IPS-20b (cell line): Measurements from ENCODE around the gene ADGRD1.
A peak's percentile ranks its signal among the peaks of the same experiment; 100 is the strongest.

Experiments used
- H3K27ac ChIP-seq: one replicate; pipeline ENCODE4 v1.5.1; 2013; ENCODE audit warnings: low read length
- H3K27me3 ChIP-seq: 2 replicates; pipeline ENCODE4 v1.6.1; 2013; ENCODE audit warnings: mild to moderate bottlenecking, low read length, inconsistent platforms; ENCODE audit not compliant: insufficient read depth
- H3K36me3 ChIP-seq: 2 replicates; pipeline ENCODE4 v1.6.1; 2013; ENCODE audit warnings: low read depth, mild to moderate bottlenecking, inconsistent platforms, low read length, moderate library complexity; ENCODE audit not compliant: insufficient read depth
- H3K4me1 ChIP-seq: 2 replicates; pipeline ENCODE4 v1.6.1; 2013; ENCODE audit warnings: mild to moderate bottlenecking, control low read depth, inconsistent platforms, low read length, moderate library complexity; ENCODE audit not compliant: insufficient read depth
- H3K4me3 ChIP-seq: 2 replicates; pipeline ENCODE4 v1.5.1; 2013; ENCODE audit warnings: mild to moderate bottlenecking, low read length, inconsistent platforms
- H3K9ac ChIP-seq: 2 replicates; pipeline ENCODE4 v1.6.1; 2013; ENCODE audit warnings: low read depth, mild to moderate bottlenecking, inconsistent platforms, low read length, moderate library complexity
- H3K9me3 ChIP-seq: 2 replicates; pipeline ENCODE4 v1.6.1; 2013; ENCODE audit warnings: mild to moderate bottlenecking, low read depth, low read length, inconsistent platforms; ENCODE audit not compliant: insufficient read depth

ADGRD1 gene

GRCh38 chr12:131131077-131131807 is 177.5 kb downstream of the ADGRD1 start:
- H3K27ac ChIP-seq = no peak overlapping the region
- no peaks in the 10 kb centered on the region for H3K4me1 ChIP-seq
- 0 out of 2 replicates have a peak, but pooled peaks cover 4% of the 10 kb centered on the region for H3K27me3 ChIP-seq
- no peak overlapping the region for H3K9ac ChIP-seq
- no peak overlapping the region for H3K4me3 ChIP-seq
- no peaks in the 10 kb centered on the region for H3K36me3 ChIP-seq
- no peaks in the 10 kb centered on the region for H3K9me3 ChIP-seq

GRCh38 chr12:131131808-131132117 is 178.1 kb downstream of the ADGRD1 start:
- no peak overlapping the region for H3K4me3 ChIP-seq
- H3K27ac ChIP-seq = no peak overlapping the region
- H3K36me3 ChIP-seq = no peaks in the 10 kb centered on the region
- H3K9me3 ChIP-seq = no peaks in the 10 kb centered on the region
- no peak overlapping the region for H3K9ac ChIP-seq
- no peaks in the 10 kb centered on the region for H3K4me1 ChIP-seq
- 0 out of 2 replicates have a peak, but pooled peaks cover 4% of the 10 kb centered on the region for H3K27me3 ChIP-seq

GRCh38 chr12:131132118-131132892 is 178.6 kb downstream of the ADGRD1 start:
- Histone ChIP-seq H3K36me3 (no peaks in the 10 kb centered on the region), H3K9ac (no peak overlapping the region), H3K27me3 (0 out of 2 replicates have a peak, but pooled peaks cover 4% of the 10 kb centered on the region), H3K4me1 (no peaks in the 10 kb centered on the region), H3K4me3 (peak overlapping the region; percentile 48; the same call in 1 of the 2 replicates), H3K9me3 (no peaks in the 10 kb centered on the region), H3K27ac (no peak overlapping the region)

DNA sequence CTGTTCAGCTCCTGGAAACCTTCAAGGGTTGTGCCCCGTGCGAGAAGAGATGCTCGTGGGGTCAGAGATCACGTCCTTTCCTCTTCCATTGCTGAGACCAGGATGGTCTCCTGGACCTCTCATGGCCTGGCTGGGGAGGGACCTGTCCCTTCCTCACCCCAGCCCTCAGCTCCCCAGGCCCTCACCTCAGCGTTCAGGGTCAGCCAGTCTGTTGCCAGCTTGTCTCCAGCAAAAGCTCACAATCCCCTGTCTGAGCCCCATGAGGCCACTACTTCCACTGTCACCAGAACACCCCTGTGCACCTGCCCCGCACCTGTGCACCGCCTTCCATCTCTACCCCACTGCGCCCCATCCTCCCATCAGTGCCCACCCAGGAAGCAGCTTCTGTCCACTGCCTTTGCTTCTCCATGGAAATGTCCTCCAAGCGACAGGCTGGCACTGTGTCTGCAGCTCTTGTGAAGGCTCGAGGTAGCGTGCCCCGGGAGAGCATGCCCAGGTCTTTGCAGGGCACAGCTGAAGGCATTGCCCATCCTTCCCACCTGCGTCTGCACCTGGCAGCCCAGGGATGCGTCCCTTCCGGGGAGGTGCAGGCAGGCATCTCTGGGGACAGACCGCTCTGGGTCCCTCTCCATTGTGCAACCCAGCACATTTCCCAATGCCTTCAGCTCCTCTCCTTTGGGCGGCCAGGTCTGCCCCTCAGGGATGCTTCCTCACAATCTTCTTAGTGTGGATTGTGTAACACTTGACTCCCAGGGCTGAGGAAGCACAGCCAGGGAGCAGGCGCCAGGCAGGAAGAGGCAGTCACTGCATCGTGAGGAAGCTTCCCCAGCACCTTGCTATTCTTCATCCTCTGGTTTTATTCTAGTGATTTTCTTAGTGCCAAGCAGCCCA is 179.6 kb downstream of the ADGRD1 start:
- H3K4me1 ChIP-seq = no peaks in the 10 kb centered on the region
- H3K9ac ChIP-seq = no peak overlapping the region
- no peak overlapping the region for H3K4me3 ChIP-seq
- no peak overlapping the region for H3K27ac ChIP-seq
- H3K36me3 ChIP-seq = no peaks in the 10 kb centered on the region
- H3K9me3 ChIP-seq = no peaks in the 10 kb centered on the region
- 0 out of 2 replicates have a peak, but pooled peaks cover 4% of the 10 kb centered on the region for H3K27me3 ChIP-seq

DNA sequence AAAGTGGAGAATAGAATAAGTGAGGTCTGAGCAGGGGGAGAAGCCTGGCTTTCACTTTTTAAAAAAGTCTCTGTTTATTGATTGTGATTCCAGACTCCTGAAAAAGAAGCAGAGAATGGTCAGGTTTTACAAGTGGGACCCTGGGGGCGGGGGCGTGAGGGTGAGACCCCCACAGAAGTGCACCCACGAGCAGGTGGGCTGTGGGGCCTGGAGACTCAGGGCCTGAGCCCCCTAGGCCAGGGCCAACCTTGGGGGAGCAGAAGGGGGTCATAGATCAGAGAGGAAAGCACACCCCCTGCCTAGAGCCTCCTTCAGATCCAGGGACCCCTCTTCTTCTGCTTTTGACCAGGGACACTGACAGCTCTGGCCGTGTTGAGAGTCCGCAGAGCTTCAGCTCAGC is 180.3 kb downstream of the ADGRD1 start:
- no peak overlapping the region for H3K27ac ChIP-seq
- no peaks in the 10 kb centered on the region for H3K4me1 ChIP-seq
- H3K9ac ChIP-seq = no peak overlapping the region
- H3K4me3 ChIP-seq = no peak overlapping the region
- no peaks in the 10 kb centered on the region for H3K9me3 ChIP-seq
- H3K36me3 ChIP-seq = no peaks in the 10 kb centered on the region
- 0 out of 2 replicates have a peak, but pooled peaks cover 4% of the 10 kb centered on the region for H3K27me3 ChIP-seq

- H3K9ac ChIP-seq = no peak overlapping the region
- no peak overlapping the region for H3K4me3 ChIP-seq
- H3K27me3 ChIP-seq = 0 out of 2 replicates have a peak, but pooled peaks cover 4% of the 10 kb centered on the region
- H3K4me1 ChIP-seq = no peaks in the 10 kb centered on the region
- H3K9me3 ChIP-seq = no peaks in the 10 kb centered on the region
- H3K27ac ChIP-seq = no peak overlapping the region
- no peaks in the 10 kb centered on the region for H3K36me3 ChIP-seq
Observed at GRCh38 chr12:131134523-131135310, 181.0 kb downstream of the ADGRD1 start.

DNA sequence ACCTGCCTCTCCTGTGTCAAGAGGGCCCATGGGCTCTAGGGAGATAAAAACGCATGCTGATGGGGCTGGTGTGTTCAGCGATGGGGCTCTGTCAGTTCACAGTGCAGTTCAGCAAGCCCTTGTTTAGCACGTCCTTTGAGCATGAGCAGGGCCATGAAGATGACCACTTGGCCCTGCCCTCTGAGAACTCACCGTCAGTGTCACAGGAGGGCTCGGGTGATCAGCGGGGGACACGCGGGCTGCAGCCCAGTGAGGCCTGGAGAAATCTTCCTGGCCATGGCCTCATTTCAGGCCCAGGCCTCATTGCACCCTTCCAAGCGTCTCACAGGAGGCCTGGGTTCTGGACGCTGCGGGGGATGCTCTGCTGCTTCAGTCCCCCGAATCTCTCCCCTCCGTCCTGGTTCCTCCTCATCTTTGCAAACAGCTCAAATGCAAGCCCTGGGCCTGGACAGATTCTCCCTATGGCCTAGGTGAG is 181.6 kb downstream of the ADGRD1 start:
- Histone ChIP-seq H3K4me1 (no peaks in the 10 kb centered on the region), H3K27ac (no peak overlapping the region), H3K27me3 (0 out of 2 replicates have a peak, but pooled peaks cover 4% of the 10 kb centered on the region), H3K36me3 (no peaks in the 10 kb centered on the region), H3K9me3 (no peaks in the 10 kb centered on the region), H3K9ac (no peak overlapping the region), H3K4me3 (no peak overlapping the region)

GRCh38 chr12:131135786-131136538 is 182.3 kb downstream of the ADGRD1 start:
- Histone ChIP-seq H3K9me3 (no peaks in the 10 kb centered on the region), H3K4me3 (no peak overlapping the region), H3K9ac (no peak overlapping the region), H3K36me3 (no peaks in the 10 kb centered on the region), H3K27me3 (0 out of 2 replicates have a peak, but pooled peaks cover 4% of the 10 kb centered on the region), H3K4me1 (no peaks in the 10 kb centered on the region), H3K27ac (no peak overlapping the region)

- Histone ChIP-seq H3K4me3 (no peak overlapping the region), H3K9me3 (no peaks in the 10 kb centered on the region), H3K36me3 (no peaks in the 10 kb centered on the region), H3K27me3 (0 out of 2 replicates have a peak, but pooled peaks cover under 1% of the 10 kb centered on the region), H3K27ac (no peak overlapping the region), H3K4me1 (no peaks in the 10 kb centered on the region), H3K9ac (no peak overlapping the region)
Observed at GRCh38 chr12:131136539-131136872, 182.8 kb downstream of the ADGRD1 start.

DNA sequence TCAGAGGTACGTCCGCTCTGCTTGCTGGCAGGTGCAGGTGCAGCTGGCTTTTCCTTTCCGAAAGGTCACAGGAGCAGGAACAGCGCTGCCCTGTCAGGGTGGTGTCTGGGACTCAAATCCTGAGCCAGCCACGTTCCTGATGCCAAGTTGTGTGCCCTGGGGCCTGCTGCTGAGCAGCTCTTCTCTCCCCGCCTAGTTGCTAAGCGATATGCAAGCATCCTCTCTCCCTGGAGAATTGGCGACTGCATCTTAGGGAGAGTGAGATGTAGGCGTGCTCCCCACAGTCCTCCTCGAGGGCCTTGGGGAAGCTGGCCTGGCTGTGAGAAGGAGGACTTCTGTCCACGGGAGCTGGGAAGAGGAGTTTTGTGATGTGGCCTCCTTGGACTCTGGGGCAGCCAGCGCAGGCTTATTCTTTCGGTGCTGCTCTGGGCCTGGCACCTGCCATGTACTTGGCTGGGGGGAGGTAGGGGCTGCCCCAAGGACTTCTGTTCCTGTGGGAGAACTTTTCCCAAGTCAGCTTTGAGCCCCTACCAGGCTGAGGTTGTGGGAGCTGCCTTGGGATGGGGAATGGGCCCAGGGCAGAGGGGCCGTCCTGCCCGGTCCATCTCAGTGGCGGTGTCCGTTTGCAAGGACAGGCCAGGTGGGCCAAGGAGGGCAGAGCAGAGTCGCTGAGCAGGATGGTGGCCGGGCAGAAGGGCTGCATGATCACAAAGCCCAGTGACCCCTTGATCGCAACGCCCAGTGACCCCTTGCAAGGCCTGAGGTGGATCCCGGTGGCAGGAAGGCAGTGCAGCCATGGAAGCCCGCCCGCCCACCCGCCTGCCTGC is 183.5 kb downstream of the ADGRD1 start:
- Histone ChIP-seq H3K9ac (no peak overlapping the region), H3K9me3 (no peaks in the 10 kb centered on the region), H3K27me3 (no peaks in the 10 kb centered on the region), H3K36me3 (no peaks in the 10 kb centered on the region), H3K4me3 (no peak overlapping the region), H3K27ac (no peak overlapping the region), H3K4me1 (no peaks in the 10 kb centered on the region)
